Kasumi-1 (cell line): Measurements from ENCODE around the gene REPS2.
"Not testable (repeated sequence)": the region's sequence is repeated elsewhere in the genome, so short reads cannot be mapped to it uniquely, and the experiment has no call there.

Experiments
- DNase-seq, 2 experiments: peaks; one replicate each; lab custom pipeline; 2025; lab: John Stamatoyannopoulos, UW

The REPS2 gene

GRCh38 chrX:16946361-16946964 is at the start of gene REPS2:
Gene REPS2, plus strand, starts transcription at chrX:16946658. Its CDS starts 204 bp downstream, at chrX:16946862.
- peak; percentile 4 to 29 for DNase-seq

DNA sequence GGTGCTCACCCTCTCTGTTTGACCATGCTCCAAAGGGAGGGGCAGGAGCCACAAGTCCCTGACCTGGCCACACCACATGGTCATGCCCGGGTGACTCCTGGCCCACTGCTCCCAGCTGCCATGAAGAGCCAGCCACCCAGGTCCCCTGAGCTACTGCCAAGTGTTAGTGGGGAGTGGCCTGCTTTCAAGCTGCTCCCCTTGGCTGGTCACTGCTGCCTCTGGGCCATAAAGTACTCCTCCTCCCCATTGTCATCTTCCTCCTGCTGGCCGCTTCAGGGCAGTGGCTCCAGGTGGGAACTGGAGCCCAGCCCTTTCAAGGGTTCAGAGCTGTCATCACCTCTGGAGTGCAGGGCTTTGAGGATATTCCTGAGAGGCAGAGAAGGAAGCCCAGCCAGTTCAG is 49.0 kb upstream of the REPS2 start:
- no peak for DNase-seq

GRCh38 chrX:16903274-16904022 is 43.0 kb upstream of the REPS2 start:
- peak; percentile 48 to 67 for DNase-seq

DNA sequence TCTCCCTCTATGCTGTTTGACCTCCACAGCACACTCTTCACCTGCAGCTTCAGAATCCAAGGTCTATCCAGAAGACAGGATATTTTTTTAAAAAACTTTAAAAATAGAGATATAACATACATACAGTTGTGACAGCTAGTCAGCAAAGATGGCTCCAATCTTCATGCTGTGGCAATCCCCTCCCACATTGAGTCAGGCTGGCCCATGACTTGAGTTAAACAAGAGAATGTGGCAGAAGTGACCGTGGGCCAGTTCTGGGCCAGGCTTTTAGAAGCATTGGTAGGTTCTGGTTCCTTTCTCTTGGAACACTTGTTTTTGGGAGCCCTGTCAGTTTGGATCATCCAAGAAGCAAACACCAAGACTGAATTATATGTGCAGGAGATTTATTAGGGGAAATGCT is 36.1 kb upstream of the REPS2 start:
- no peak for DNase-seq

DNA sequence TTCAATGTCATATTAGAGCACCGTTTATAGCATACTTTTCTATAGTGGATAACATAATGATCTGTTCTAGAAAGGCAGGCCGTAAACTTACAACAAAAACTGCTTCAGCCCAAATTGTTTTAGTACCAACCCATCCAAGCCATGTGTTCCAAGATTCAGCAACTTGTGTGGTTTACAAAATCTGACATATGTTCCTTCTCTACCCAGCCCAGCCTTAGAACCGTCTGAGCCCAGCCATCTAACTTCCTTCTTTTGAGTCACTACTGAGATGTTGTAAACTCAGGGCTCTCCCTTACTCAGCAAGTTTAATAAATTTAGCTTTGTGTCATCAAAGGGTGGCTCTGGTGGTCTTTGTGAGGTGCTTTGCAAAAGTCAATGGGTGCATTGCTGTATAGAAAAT is 32.4 kb upstream of the REPS2 start:
- peak; percentile 81 to 83 for DNase-seq

DNA sequence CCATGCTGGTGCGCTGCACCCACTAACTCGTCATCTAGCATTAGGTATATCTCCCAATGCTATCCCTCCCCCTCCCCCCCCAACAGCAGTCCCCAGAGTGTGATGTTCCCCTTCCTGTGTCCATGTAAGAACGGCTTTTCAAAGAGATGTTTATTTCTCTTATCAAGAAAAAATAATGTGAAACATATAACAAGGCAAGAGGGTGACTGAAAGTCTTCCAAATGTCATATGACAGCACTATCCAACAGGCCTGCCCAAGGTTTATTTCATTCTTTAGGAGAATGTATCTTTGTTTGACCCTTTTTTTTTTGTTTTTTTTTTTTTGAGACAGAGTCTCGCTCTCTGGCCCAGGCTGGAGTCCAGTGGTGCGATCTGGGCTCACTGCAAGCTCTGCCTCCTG is 29.9 kb upstream of the REPS2 start:
- DNase-seq, result no peak

GRCh38 chrX:16917120-16917519 is 29.3 kb upstream of the REPS2 start:
- no peak for DNase-seq

DNA sequence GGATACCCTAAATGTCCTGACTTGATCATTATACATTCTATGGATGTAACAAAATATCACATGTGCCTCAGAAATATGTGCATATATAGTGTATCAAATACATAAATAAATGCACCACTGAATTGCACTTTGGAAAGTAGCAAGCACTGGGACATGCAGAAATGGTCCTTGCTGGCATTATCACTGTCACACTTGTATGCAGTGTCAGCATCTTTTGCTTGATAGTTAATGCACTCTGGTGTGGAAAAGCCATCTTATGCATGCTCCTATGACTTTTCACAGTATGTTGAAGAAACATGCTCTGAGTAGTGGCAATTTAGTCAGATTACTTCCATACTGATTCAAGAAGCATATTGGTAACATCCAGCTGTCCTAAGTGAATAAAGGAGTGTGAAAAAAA is 27.5 kb upstream of the REPS2 start:
- no peak for DNase-seq

- no peak for DNase-seq
Measured at GRCh38 chrX:16920075-16920474, 26.4 kb upstream of the REPS2 start.

DNA sequence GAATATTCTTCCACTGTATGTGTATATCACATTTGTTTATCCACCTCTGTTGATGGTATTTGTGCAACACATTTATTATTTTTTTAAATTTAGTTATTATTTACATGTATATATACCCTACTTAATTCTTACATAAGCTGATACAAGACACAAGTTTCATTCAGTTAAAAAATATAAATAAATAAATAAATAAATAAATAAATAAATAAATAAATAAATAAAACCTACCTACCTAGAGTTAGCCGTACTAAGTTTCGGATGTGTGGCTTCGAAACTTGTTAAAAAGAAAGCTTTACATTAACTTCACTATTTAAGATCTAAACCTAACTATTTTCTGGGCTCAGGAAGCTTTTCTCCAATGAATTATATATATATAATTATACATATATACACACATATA is 23.3 kb upstream of the REPS2 start:
- DNase-seq, result no peak

DNA sequence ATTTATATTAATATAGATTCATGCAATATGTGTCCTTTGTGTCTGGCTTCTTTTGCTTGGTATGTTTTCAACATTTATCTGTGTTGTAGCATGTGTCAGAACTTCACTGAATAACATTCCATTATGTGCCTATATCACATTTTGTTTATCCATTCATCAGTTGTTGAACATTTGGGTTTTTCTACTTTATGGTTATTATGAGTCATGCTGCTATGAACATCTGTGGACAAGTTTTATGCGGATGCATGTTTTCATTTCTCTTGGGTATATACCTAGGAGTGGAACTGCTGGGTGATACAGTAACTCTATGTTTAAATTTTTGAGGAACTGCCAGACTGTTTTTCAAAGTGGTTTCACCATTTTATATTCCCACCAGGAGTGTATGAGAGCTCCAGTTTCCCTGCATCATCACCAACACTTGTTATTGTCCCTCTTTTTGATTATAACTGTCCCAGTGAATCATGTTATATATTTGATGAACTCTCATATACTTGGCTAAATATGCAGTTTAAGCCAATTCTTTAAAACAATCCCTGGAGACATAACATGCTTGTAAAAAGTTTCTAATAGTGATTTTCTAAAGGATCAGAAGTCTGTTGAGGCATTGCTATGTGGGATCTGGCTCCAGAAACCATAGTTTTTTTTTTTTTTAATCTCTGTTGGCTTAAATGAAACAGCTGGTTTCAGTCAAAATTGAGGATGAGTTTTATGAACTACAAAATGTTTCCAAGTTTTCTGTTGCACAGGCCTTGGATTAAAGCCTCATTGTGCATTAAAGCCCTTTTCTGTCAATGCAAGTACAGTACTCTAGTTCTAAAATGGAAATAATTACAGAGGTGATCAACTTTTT is 21.6 kb upstream of the REPS2 start:
- no peak for DNase-seq

DNA sequence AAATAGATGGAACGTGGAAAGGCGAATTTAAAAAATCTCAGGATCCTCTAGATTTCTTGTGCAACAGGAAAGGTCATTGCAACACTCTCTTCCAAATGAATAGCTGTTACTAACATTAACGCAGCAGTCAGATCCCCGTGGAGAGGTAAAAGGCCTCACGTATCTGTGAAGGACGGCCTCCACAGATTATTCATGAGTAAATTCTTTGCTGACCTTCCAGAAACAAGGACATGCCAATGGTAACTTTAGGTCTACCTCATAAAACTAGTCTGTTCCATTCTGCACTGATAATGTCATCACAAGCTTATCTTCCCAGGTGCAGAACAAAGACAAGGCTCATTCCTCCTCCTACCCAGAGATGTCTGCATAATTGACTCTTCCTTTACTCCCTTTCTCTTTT is 16.1 kb upstream of the REPS2 start:
- DNase-seq, result no peak

DNA sequence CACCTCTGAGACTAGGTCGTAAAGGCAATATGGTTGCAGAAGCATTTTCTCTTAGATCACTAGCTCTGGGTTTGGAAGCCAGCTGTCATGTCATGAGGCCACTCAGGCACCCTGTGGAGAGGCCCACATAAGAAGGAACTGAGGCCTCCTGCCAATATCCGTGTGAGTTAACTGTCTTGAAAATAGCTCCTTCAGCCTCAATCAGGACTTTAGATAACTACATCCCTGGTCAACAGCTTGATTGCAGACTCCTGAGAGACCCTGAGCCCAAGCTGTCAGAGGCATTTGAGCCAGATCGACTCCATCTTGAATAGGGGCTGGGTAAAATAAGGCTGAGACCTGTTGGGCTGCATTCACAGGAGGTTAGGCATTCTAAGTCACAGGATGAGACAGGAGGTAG is 15.1 kb upstream of the REPS2 start:
- no peak for DNase-seq

DNA sequence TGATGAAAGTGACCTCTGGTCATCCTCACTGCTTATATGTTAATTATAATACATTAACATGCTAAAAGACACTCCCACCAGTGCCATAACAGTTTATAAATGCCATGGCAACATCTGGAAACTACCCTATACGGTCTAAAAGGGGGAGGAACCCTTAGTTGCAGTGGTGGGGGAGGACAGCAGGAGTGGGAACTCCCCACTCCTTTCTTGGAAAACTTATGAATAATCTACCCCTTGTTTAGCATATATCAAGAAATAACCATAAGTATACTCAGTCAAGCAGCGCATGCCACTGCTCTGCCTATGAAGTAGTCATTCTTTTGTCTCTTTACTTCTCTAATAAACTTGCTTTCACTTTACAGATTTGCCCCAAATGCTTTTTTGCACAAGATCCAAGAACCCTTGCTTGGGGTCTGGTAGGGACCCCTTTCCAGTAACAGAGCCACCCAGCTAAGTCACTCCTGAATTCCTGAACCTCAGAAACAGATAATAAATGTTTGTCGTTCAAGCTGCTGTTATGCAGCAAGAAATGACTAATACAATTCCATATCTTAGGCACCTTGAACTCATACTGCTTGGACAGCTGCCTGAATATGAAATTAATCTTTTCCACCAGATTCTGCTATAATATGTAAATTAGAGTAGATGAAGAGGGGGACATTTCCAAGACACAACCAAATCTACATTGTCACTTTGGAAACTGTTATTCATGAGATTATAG is 14.4 kb upstream of the REPS2 start:
- DNase-seq, result no peak

- DNase-seq, result no peak
Measured at GRCh38 chrX:16934185-16934584, 12.3 kb upstream of the REPS2 start.

GRCh38 chrX:16946971-16947562 is 609 bp downstream of the REPS2 start:
- DNase-seq, result no peak

- DNase-seq, result no peak
Measured at GRCh38 chrX:16950423-16950822, 4.0 kb downstream of the REPS2 start.

DNA sequence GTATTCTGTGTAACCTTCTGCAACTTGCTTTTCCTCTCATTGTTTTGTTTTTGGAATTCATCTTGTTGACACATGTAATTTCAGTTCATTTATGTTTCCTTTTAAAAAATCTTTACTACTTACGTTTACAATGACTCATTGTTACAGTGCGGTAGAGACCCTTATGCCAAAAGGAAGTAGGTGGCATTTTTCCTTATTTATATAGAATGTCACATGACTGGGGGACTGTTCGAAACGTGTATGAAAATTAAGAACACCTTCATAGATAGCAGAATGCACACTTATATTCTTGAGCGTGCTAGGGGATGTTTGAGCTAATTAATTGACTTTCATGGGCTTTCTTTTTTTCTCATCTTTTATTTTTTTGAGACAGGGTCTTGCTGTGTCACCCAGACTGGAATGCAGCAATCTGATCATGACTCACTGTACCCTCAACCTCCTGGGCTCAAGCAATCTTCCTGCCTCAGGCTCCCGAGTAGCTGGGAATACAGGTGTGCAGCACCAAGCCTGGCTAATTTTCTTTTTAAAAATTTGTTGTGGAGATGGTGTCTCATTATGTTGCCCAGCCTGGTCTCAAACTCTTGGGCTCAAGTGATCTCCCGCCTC is 7.3 kb downstream of the REPS2 start:
- DNase-seq, result no peak

- no peak for DNase-seq
Measured at GRCh38 chrX:16957751-16958150, 11.3 kb downstream of the REPS2 start.

DNA sequence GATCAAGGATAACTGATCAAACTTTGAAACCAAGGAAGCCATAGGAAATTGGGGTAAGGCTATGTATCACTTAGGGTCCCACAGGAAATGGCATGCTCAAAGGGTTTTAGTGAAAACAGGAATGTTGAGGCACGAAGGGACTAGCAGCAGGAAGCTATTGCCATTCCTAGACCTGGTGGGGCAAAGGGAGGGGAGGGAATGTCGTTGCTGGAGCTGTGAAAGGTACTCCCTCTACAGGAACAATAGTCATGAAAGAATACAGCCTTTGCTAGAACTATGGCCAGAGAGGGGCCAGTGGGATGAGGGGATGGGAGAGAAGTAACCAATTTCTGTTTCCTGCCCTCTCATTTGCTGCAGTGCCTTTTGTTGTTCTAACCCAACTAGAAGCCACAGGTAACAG is 11.9 kb downstream of the REPS2 start:
- no peak for DNase-seq

- DNase-seq, result not testable (repeated sequence)
Measured at GRCh38 chrX:16962661-16963060, 16.2 kb downstream of the REPS2 start.
